Measurements from ENCODE around the gene GPR132.

Gene GPR132

GRCh38 chr14:105049753-105050550 is 15.3 kb downstream of the GPR132 start:
- peaks cover 44% of the 10 kb centered on the region for H3K36me3 ChIP-seq (ENCODE audit: control insufficient read depth, insufficient read depth, low read length)
- H3K27me3 ChIP-seq (replicated peaks; ENCODE audit: control insufficient read depth, insufficient read depth, low read length), result no peaks in the 10 kb centered on the region
- TF ChIP-seq, protein P1, sequence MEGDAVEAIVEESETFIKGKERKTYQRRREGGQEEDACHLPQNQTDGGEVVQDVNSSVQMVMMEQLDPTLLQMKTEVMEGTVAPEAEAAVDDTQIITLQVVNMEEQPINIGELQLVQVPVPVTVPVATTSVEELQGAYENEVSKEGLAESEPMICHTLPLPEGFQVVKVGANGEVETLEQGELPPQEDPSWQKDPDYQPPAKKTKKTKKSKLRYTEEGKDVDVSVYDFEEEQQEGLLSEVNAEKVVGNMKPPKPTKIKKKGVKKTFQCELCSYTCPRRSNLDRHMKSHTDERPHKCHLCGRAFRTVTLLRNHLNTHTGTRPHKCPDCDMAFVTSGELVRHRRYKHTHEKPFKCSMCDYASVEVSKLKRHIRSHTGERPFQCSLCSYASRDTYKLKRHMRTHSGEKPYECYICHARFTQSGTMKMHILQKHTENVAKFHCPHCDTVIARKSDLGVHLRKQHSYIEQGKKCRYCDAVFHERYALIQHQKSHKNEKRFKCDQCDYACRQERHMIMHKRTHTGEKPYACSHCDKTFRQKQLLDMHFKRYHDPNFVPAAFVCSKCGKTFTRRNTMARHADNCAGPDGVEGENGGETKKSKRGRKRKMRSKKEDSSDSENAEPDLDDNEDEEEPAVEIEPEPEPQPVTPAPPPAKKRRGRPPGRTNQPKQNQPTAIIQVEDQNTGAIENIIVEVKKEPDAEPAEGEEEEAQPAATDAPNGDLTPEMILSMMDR (IDR thresholded peaks at IDR 0.05; ENCODE audit: insufficient read depth, low read length, poor library complexity, severe bottlenecking), result no peak
- H3K4me3 ChIP-seq (replicated peaks; ENCODE audit: low read depth, low read length), result no peak overlapping the region
- no peak for DNase-seq (ENCODE audit: extremely low read depth, insufficient read length)

- Histone ChIP-seq H3K36me3 (ENCODE audit: control insufficient read depth, insufficient read depth, low read length) (peaks cover 31% of the 10 kb centered on the region), H3K4me3 (replicated peaks; ENCODE audit: low read depth, low read length) (no peak overlapping the region), H3K27me3 (replicated peaks; ENCODE audit: control insufficient read depth, insufficient read depth, low read length) (no peaks in the 10 kb centered on the region)
- TF ChIP-seq, protein P1 (IDR thresholded peaks at IDR 0.05; ENCODE audit: insufficient read depth, low read length, poor library complexity, severe bottlenecking), result no peak
- no peak for DNase-seq (ENCODE audit: extremely low read depth, insufficient read length)
These were observed 17.8 kb downstream of the GPR132 start for GRCh38 chr14:105047283-105048016.

DNA sequence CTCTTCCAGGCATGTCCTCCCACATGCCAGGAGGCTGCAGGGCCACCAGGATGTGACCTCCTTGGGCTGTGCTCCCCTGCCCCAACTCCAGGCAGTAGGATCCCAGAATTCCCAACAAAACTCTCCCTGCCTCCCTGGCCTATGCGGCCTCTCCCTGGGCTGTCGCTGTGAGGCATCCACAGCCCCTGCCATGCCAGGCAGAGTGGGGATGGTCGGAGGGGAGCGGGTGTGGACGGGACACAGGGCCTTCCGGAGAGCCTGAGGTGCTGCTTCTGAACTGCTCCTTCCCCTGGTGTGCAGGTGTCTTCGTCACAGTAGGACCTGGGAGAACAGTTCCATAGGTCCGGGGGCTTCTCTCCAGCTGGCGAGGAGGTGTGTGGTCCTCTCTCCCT is 18.3 kb downstream of the GPR132 start:
- no peak for DNase-seq (ENCODE audit: extremely low read depth, insufficient read length)
- TF ChIP-seq, protein P1 (IDR thresholded peaks at IDR 0.05; ENCODE audit: insufficient read depth, low read length, poor library complexity, severe bottlenecking), result no peak
- Histone ChIP-seq H3K27me3 (replicated peaks; ENCODE audit: control insufficient read depth, insufficient read depth, low read length) (no peaks in the 10 kb centered on the region), H3K36me3 (ENCODE audit: control insufficient read depth, insufficient read depth, low read length) (peaks cover 30% of the 10 kb centered on the region), H3K4me3 (replicated peaks; ENCODE audit: low read depth, low read length) (no peak overlapping the region)

DNA sequence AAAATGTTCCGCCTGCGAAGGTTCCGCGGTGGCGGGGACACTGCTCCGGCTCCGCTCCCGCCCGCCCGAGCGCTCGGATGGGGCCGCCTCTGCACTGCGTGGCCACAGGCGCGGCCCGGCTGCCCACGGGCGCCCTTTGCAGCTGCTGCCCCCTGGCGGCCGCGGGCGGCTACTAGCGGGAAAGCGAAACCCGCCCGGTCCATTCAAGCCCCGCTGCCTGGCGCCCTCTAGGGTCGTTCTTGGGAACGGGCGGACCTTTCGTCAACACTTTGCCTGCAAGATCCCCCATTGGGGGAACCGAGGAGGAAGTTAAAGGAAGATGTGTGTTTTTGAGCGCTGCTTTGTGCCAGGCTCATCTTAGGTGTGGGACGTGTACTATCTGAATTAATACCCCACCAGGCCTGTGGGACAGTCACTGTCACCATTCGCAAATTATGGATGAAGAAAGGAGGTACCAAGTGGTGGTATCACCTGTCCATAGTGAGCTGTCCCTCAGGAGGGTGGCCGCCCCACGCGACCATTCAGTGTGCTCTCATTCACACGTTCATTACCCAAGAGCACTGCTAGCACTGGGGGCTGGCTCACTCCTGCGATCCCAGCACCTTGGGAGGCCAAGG is 19.4 kb downstream of the GPR132 start:
- Histone ChIP-seq H3K27me3 (replicated peaks; ENCODE audit: control insufficient read depth, insufficient read depth, low read length) (no peaks in the 10 kb centered on the region), H3K36me3 (ENCODE audit: control insufficient read depth, insufficient read depth, low read length) (peaks cover 19% of the 10 kb centered on the region), H3K4me3 (replicated peaks; ENCODE audit: low read depth, low read length) (no peak overlapping the region)
- TF ChIP-seq, protein P1 (IDR thresholded peaks at IDR 0.05; ENCODE audit: insufficient read depth, low read length, poor library complexity, severe bottlenecking), result peak; percentile 98
- peak; percentile 87 for DNase-seq (ENCODE audit: extremely low read depth, insufficient read length)

DNA sequence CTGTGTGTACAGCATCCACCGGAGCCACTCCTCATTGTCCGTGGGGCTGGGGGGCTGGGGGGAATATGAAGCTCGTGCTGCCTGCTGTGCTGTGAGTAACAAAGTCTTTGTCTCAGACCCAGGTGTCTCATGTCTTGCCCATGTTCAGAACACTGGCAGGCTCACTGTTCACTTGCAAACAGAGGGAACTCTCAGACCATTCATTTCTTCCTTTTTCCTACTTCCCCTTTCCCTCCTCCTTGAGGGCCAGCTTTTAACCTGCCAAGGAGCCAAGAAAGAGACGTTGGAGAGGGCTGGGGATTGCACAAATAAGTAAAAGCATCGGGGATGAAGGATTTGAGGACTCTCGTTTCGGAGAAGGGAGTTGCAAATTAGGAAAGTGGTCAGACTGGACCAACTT is 21.6 kb downstream of the GPR132 start:
- DNase-seq (ENCODE audit: extremely low read depth, insufficient read length), result no peak
- TF ChIP-seq, protein P1 (IDR thresholded peaks at IDR 0.05; ENCODE audit: insufficient read depth, low read length, poor library complexity, severe bottlenecking), result no peak
- H3K27me3 ChIP-seq (replicated peaks; ENCODE audit: control insufficient read depth, insufficient read depth, low read length), result no peaks in the 10 kb centered on the region
- peaks cover 4% of the 10 kb centered on the region for H3K36me3 ChIP-seq (ENCODE audit: control insufficient read depth, insufficient read depth, low read length)
- no peak overlapping the region for H3K4me3 ChIP-seq (replicated peaks; ENCODE audit: low read depth, low read length)
